SHP77 treated with DMSO at 0.1 percent for 48 hours (cell line): ENCODE measurements around the gene ODAD4.
"Not testable (repeated sequence)": the region's sequence is repeated elsewhere in the genome, so short reads cannot be mapped to it uniquely, and the experiment has no call there.

Experiments
- DNase-seq: peaks from one replicate; lab custom pipeline; 2025; lab: John Stamatoyannopoulos, UW

The ODAD4 gene

DNA sequence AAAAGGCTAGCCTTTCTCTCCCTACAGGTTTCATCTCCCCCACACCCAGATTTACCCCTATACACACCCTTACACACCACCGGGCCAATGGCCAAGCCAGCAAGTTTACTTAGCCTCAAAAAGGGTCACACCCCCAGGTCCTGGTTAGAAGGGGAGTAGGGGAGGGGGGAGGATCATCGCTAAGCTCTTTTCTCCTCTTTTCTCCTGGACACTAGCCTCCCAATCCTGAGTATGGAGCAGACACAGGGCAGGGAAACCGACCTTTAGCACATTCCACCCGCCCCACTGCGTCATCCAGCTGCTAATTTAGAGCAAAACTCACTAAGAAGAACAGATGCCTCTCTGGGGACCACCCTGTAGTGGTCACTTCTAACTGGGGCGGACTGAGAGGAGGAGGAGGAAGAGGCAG, 16.1 kb upstream of the ODAD4 start:
- no peak for DNase-seq

DNA sequence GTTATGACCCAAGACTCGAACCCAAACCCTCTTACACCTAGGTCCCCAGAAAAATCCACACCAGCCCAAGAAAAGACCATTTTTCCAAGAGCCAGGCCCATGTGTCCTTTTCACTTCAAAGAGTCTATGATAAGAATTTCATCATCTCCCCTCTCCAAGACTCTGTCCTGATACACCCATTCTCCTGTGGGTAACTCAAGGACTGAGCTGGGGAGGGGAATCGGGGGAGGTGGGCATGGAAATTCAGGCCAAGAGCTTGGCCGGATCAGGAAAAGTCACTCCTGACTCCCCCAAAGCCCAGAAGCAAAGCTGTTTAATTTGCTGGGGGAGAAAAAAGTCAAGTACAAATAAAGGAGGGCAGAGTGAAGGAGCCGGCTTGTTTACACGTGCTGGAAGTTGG, 15.4 kb upstream of the ODAD4 start:
- DNase-seq: no peak

DNA sequence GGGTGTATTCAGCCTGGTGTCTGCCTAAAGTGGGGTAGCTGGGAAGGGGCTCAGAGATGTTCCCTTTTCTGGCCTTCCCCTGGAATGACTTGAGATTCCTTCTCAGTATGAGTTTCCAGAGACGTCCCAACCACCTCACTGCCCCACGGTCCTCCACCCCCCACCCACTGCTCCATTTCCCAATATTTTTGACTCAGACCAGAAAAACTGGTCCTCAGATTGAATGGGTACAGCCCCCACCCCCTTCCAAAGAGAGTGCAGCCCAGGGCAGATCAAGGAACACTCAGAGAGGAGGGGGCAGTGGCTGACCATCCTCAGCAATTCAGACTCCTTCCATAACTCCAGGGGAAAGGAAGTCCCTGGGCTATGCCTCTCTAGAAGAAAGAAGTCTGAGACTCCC, 14.9 kb upstream of the ODAD4 start:
- DNase-seq: no peak

DNA sequence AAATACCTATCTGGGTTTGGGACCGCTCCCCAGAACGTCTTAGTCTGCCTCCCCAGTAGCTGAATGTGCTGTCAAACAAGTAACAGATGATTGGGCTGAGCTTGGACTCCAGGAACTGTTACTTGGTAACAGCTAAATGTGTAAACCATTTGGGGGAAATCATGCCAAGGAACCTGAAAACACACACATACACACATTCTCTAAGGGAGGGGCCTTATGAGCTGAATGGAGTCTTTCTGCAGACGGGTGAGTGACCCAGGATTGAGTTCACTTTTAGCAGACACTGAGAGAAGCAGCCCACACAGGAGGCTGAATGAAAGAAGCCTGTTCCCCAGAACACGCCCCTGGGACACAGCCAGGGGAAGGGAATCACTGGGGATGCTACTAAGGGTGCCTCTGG, 13.2 kb upstream of the ODAD4 start:
- no peak for DNase-seq

DNA sequence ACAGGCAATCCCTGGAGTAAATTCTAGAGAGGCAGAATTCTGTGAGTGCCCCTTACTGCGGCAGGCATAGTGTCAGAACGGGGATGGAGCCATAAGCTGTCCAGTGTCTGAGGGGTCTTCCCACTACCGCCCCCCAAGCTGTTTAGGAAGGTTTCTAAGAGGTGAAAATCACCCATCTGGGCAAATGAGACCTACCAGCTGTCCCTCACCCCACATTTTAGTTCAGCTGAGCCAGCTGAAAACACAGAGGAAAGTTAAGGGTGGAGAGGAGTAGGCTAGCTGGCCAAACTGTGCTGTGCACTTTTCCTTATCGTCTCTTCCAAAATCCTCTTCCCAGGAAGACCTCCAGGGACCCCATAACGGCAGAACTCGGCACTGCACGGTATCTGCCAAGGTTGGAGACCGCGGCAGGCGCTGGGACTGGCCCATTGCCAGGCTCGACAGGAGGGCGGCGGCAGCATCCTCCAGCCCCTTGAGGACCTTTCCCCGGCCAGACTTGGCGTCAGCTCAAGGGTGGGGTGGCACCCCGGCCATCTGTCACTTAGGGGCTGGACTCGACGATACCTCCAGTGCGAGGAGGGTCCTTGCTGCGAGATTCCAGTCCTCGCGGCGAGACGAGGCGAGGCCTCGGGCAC, 12.6 kb upstream of the ODAD4 start:
- no peak for DNase-seq

DNA sequence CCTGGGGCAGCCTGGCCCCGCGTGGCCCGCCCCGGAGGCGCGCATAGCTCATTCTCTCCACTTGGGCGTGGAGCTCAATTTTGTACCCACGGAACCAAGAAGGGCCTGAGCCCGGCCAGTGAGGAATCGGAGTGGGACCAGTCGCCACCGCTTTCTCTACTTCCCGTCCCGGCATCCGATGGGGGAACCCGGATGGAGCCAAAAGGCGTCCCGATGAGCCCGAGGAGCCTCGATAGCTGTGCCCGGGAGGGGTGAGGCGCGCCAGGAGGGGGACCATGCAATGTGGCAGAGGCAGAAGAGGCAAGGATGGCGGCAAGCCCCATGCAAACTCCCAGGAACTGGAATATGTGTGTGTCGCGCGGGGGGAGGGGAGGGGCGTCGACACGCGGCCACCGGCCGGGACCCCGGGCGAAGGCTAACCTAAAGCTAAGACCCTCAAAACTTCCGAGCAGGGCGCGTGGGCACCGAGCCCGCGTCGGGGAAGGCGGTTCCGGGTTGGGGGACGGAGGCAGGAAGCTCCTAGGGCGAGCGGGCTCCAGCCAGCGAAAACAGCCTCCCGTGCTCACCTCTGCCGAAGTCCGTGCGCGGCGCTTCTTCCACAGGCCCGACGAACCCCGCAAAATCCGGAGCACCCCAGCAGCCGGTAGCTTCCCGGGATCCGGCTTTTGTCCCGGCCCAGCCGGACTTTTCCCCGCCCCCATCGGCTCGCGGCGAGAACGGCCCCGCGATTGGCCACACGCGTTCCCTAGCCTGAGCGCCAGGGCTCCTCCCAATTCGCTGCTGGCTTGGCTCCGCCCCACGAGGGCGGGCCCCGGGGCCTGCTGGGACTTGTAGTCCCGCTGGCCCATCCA, 11.9 kb upstream of the ODAD4 start, which contains the start of gene ACLY:
Gene ACLY (minus strand): TSS at position 638 of the 851 bp plus-strand sequence. CDS start 5,078 bp downstream, outside the sequence.
- peak; percentile 91 for DNase-seq

DNA sequence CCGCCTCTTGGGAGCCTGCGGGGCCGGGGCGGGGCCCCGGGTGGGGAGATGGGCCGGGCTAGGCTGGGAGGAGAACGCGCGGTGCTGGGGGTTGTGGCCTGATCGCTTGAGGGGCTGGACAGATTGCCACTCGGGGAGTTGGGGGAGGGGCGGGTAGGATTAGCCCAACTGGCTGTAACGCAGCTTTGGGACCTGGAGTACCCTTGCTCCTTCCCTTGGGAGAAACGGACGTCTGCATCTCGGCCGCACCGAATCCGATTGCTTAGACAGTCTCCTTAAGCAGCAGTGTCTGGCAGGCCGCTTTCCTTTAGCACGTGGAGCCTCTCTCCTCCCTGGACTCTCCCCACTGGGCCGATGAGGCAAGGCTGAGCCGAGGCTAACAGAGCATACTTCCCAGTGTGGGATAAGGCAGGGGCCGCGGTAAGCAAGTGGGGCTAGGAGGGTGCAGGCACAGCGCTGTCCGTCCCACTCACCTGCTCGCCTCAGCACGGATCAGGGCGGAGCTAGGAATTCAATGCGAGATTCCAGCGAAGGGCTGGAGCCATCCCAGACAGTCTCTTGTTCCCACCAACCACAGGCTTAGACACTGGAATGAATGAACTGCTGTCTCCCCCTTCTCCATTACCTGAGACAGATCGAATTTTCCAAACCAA, 11.1 kb upstream of the ODAD4 start:
- DNase-seq: peak; percentile 43

DNA sequence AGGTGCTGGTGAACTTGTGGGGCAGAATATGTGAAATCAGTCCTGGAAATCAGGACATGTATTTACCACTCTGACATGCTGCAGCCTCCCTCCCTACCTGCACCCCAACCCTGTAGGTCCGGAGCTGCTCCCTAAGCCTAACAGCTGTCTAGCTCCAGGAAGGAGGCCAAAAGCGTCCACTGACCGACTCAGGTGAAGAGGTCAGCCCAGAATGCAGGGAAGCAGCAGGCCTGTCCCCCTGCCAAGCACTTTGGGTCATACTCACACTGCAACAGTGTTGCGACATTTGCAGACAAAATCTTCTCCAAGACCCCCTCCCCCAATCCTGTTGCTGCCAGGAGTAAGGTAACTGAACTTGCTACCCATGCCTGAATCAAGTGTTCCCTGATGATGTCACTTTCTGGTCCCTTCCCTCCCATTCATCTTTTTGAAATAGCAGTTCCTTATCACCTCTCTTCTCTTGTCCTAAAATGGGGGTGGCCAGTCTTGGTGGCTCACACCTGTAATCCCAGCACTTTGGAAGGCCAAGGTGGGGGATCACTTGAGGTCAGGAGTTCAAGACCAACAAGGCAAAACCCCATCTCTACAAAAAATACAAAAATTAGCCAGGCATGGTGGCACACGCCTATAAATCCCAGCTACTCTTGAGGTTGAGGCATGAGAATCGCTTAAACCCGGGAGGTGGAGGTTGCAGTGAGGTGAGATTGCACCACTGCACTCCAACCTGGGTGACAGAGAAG, 10.4 kb upstream of the ODAD4 start:
- DNase-seq: no peak

DNA sequence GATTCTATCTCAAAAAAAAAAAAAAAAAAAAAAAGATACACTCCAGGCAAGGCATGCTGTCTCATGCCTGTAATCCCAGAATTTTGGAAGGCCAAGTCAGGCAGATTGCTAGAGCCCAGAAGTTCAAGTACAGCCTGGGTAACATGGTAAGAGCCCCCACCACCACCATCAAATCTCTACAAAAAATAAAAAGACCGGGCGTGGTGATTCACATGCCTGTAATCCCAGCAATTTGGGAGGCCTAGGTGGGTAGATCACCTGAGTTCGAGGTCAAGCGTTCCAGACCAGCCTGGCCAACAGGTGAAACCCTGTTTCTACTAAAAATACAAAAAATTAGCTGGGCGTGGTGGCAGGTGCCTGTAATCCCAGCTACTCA, 9.8 kb upstream of the ODAD4 start:
- no peak for DNase-seq

DNA sequence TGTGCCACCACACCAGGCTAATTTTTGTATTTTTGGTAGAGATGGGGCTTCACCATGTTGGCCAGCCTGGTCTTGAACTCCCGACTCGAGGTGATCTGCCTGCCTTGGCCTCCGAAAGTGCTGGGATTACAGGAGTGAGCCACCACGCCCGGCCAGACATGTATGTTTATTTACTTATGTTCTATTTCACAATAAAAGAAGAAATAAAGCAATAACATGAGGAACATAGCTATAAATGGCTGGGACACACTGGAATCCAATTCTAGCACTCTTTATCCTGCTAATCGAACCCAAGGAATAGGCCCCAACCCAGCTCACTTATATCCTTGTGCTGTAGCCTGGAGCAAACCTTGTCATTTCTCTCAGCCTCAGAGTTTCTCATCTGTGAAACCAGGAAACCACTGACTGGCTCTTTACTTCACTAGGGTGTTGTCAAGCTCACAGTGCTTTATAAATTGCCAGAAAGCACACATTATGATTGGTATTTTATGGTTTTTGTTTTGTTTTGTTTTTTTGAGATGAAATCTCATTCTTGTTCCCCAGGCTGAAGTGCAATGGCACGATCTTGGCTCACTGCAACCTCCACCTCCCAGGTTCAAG, 4.3 kb upstream of the ODAD4 start:
- no peak for DNase-seq

DNA sequence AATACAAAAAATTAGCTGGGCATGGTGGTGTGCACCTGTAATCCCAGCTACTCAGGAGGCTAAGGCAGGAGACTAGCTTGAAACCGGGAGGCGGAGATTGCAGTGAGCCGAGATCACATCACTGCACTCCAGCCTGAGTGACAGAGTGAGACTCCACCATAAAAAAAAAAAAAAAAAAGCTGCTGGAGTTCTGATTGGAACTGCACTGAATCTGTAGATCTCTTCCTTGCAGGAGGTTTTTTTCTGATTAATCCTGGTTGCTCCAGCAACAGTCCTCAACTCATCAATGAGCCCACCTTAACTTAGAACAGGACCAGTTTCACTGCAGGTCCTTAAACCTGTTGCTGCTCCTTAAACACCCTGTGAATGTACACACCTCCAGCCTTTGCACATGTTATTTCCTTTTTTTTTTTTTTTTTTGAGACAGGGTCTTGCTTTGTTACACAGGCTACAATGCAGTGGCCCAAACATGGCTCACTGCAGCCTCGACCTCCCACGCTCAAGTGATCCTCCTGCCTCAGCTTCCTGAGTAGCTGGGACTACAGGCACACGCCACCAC, 1.6 kb upstream of the ODAD4 start:
- no peak for DNase-seq

DNA sequence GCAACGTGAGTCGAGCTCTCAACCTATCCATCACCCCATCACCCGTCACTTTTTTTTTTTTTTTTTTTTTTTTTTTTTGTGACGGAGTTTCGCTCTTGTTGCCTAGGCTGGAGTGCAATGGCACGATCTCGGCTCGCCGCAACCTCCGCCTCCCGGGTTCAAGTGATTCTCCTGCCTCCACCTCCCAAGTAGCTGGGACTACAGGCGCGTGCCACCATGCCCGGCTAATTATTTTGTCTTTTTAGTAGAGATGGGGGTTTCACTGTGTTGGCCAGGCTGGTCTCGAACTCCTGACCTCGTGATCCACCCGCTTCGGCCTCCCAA, 378 bp downstream of the ODAD4 start:
- DNase-seq: not testable (repeated sequence)

DNA sequence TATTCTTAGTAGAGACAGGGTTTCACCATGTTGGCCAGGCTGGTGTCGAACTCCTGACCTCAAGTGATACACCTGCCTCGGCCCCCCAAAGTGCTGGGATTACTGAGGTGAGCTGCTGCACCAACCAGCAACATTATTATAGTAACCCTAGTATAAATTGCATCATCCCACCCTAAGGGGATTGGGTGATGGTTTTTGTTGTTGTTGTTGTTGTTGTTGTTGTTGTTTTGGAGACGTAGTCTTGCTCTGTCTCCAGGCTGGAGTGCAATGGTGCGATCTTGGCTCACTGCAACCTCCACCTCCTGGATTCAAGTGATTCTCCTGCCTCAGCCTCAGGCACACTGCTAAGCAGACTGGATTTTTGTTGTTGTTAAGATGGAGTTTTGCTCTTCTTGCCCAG, 1.3 kb downstream of the ODAD4 start:
- not testable (repeated sequence) for DNase-seq

DNA sequence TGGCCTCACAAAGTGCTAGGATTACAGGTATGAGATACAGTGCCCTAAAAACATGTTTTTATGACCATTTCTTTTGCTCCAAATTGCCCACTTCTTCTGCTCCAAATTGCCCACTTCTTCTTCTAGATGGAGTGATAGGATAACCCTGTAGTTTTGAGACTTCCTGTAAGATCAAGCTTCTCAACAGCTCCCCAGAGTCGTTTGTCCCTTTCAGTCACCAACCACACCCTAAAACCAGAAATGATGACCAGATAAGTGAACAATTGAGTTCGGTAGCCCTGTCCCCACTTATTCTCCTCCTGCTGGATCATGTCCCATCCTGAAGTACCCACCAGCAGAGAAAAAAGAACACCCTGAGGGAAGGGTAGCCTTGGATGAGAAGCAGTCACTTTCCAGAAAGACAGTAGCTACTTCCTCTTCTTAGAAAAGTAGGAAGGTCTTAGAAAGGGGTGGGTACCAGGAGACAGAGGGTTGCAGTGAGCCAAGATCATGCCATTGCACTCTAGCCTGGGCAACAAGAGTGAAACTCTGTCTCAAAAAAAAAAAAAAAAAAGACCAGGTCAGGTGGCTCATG, 2.5 kb downstream of the ODAD4 start:
- no peak for DNase-seq

DNA sequence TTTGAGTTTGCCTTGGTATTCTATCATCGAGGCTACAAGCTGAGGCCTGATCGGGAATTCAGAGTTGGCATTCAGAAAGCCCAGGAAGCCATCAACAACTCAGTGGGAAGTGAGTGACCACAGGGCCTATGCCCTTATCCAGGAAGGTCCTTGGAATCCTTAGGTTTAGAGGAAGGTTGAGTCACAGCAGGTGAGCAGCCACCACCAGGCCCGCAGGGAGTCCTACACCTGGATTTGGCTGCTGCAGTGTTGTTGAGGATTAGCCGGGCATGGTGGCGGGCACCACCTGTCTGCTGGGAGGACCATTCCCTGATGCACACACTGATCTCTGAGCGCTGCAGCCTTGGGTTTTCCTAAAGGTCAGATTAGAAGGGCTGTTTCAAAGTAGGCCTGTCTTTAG, 5.2 kb downstream of the ODAD4 start:
- DNase-seq: no peak

DNA sequence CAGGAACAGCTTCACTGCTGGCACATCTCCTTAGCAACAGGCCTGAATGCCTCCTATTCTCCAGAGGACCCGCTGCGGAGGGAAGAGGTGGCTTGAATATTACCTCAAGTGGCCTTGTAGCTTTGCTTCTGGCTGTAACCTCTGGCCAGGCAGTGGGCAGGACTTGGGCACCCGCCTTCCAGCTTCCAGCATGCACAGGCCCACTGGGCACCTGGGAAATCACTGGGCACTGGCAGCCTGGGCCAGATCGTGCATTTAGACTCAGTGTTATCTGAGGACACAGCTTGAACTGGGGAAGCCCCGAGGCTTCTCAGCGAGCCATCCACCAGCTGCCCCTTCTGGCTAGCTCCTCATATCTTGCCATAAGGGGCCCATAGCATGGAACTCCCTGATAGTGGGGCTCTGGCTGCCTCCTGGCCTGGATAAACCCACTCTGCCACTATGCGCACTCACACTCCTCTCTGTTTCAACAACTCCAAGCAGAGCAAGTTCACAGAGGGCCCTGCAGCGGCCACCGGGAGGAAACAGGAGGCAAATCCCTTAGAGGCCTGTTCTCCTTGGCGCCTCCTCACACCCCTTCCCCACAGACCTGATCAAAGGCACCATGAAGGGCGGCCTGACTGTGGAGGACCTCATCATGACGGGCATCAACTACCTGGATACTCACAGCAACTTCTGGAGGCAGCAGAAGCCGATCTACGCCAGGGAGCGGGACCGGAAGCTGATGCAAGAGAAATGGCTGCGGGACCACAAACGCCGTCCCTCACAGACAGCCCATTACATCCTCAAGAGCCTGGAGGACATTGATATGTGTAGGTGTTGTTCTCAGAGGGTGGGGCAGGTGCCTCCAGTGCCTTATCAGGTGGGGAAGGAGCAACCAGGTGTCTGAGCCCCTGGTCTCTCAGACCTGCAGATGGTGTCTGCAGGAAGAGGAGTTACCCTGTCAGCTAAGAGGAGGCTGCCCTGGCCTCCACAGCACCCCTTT, 7.8 kb downstream of the ODAD4 start:
- no peak for DNase-seq

DNA sequence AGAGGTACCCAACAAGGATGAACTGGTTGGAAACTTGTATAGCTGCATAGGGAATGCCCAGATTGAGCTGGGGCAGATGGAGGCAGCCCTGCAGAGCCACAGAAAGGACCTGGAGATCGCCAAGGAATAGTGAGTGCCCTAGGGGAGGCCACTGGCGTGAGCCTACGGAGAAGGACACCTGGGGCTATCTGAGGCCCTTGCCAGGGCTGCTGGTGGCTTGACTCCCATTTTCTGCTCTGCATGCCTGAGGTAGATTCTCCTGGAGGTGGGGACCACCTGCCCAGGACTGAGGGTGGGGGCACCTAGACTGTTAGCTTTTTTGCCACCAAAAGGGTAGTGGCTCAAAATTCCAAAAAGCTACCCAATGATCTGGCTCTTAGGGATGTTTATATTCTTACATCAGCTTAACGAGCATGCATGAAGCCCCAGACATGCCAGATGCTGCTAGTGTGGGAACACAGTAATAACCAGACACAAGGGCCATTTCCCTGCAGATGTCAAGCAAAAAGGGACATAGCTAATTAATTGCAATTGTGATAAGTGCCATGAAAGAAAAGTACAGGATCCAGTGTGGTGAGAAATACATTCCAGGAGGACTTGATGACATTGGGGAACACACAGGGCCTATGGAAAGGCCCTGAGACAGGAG, 8.8 kb downstream of the ODAD4 start:
- DNase-seq: no peak

DNA sequence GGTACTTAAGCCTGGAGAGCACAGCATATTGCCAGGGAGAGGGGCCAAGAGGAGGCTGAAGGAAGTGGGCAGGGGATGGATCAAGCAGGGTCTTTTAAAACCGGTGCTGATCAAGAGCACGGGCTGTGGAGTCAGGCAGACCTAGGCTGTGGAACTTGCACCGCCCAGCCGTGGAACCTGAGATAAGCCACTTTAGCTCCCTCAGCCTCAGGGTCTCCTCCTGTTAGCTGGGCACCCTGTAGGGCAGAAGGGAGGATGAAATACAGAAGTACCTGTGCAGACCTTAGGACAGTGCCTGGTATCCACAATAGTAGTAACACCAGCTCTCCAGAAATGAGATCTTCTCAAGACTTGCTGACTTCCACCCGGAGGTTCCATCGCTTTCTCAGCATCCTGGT, 9.3 kb downstream of the ODAD4 start:
- DNase-seq: no peak

DNA sequence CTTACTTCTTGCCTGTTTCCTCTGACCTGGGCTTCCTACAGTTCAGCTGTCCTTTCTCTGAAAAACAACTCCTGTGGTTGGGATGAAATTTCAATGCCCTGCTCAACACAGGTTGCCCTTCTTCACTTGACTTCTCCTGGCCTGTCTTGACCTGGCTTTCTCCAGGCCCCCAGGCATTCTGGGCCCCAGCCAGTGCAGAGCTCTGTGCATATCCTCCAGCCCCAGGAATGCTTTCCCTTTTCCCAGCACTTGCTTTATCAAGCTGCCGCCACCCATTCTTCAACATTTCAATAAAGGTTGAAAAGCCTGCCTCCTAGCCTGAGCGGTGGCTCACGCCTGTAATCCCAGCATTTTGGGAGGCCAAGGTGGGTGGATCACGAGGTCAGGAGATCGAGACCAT, 10.8 kb downstream of the ODAD4 start:
- no peak for DNase-seq
